Muscle of arm (tissue), 12 donors: ENCODE data around the gene PMAIP1. TPM values are rescaled to one million over a fixed set of nuclear protein-coding genes. Genes with fewer than 3 reads are reported as not detected.
"Not testable (repeated sequence)": the region's sequence is repeated elsewhere in the genome, so short reads cannot be mapped to it uniquely, and the experiment has no call there.

Experiments
- DNase-seq: peaks from one replicate; pipeline ENCODE4 v3.0.0-alpha.2; 2013
- polyA plus RNA-seq, 12 donors: library from polyadenylated mRNA; unstranded; fragments of 120-200 nt; gene quantifications; one replicate each; pipeline ENCODE4 v1.2.1, GENCODE V29; 2013; ENCODE audit not compliant: insufficient read length in 12 of 12

The PMAIP1 gene
- polyA plus RNA-seq, 12 donors, result 16.8 to 91.5 (median 42.7) TPM; not detected in 1

DNA sequence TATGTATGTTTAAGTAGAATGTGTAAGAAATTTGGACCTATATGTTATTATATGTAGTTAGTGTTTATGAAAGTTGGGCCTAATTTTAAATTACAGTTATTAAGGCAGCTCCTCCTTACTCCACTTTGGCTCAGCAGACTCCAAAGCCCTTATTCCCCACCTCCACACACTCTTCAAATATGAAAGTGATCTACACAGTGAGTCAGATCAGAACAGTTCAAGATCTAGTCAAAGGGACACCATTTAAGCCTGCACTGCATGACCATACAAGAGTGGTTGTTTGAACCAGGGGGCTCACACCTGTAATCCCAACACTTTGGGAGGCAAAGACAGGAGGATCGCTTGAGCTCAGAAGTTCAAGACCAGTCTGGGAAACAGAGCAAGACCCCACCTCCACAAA is 21.2 kb upstream of the PMAIP1 start:
- DNase-seq, result no peak

DNA sequence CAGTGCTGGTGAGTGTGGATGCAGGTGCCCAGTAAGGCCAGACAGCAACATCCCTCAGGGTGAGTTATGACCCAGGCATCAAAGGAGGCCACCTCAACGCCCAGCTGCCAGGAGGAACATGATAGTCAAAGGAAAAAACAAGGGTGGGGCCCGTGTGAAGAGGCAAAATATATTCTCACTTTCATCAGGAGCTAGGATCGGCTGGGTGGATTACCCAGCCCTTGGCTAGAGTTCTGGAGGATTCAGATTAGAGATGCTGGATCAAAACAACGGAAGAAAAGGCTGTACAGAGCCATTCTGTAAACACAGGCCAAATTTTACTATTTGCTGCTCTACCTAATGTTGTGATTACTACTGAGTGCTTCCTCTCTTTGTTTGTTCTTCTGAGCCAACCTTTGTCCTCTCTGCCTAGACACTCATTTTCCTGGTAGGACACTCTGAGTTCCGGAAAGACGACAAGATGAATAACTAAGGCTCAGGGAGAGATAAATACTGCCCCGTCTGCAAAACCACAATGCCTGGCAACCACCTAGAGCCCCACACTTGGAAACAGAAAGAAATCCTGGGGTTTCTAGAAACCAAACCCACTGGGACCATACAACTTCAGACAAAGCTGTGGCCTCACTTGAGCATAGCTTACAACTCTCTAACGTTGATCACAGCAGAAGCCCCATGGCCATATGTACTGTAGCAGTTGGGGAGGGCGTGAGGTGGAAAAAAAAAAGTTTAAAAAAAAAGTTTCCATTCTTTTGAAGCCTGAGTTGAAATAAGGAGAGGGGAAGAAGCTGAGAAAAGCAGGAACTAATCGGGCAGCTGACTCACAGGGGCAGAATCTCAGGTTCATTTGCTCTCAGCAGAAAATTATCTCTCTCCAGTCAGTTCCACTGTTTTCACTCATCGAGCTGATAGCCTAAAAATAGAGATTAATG is 17.8 kb upstream of the PMAIP1 start:
- DNase-seq, result no peak

DNA sequence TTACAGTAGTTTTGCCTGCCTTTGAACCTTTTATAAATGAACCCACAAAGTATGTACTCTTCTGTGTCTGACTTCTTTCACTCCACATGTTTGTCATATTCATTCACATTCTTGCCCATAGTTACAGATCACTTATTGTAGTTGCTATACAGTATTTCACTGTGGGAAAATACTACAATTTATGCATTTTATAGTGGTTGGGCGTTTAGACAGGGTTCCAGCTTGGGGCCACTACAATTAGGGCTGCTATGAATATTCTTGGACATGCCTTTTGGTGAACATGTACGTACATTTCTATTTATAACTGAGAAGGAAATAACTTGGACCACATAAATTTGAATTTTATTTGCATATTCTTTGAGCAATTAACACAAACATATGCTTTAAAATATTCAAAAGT is 15.4 kb upstream of the PMAIP1 start:
- no peak for DNase-seq

DNA sequence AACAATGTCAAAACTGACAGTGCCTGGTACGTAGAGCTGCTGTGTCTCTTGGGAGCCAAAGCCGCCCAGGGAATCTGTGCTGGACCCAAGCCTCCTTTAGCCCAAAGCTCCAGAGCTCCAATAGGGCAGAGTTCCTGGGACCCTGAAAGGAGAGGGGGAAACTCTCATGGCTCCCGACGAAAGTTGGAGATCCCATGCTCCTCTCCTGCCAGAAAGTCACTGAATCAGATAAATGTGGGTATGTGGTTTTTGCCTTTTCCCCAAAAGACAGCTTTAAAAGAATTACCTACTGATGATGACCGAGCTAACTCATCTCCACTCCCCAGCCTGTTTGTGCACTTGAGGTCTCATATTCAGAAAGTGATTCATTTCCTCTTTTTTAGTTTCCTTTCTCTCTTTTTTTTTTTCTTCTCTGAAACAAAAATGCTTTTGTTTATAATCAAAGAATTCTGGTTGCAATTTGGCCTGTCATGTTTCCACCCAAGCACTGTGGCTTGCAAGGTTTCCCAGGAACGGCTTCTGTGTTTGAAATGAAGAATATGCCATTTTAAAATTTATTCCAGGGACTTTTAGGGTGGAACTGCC is 14.1 kb upstream of the PMAIP1 start:
- no peak for DNase-seq

DNA sequence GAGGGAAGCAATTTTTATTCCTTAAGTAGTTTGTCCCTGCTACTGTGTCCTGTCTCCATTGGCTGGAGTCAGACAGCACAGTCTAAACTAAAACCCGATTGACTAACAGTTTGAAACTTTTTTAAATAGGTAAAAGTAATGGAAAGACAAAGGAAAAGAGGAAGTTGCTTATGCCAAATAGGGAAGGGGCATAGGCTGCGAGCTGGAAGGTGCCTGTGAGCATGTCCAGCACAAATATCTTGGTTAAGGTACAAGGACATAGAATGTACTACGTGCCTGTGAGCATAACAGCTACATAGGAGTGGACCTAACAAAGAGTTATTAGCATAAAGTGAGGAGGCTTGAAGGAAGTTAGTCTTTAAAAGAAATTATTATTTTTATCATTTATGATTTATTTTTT is 13.4 kb upstream of the PMAIP1 start:
- not testable (repeated sequence) for DNase-seq

DNA sequence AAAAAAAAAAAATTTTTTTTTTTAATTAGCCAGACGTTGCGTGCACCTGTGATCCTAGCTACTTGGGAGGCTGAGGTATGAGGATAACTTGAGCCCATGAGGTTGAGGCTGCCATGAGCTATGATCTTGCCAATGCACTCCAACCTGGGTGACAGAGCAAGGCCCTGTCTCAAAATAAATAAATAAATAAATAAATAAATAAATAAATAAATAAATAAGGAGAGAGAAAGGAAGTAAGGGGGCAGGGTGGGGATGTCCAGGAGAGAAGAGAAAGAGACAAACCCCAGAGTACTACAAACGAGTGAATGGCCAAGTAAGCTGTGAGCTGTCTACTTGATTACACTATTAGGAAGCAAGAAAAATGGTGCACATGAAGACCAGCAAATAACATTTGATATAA is 7.7 kb upstream of the PMAIP1 start:
- no peak for DNase-seq

DNA sequence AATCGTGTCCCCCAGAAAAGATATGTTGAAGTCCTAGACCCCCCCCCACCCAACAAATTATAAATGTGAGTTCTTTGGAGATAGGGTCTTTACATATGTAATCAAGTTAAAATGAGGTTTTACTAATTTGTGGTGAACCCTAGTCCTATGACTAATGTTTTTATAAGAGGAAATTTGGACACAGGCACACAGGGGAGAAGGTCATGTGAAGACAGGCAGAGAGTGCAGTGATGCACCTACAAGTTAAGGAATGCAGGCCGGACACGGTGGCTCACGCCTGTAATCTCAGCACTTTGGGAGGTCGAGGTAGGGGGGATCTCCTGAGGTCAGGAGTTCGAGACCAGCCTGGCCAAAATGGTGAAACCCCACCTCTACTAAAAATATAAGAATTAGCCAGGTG is 5.8 kb upstream of the PMAIP1 start:
- no peak for DNase-seq

DNA sequence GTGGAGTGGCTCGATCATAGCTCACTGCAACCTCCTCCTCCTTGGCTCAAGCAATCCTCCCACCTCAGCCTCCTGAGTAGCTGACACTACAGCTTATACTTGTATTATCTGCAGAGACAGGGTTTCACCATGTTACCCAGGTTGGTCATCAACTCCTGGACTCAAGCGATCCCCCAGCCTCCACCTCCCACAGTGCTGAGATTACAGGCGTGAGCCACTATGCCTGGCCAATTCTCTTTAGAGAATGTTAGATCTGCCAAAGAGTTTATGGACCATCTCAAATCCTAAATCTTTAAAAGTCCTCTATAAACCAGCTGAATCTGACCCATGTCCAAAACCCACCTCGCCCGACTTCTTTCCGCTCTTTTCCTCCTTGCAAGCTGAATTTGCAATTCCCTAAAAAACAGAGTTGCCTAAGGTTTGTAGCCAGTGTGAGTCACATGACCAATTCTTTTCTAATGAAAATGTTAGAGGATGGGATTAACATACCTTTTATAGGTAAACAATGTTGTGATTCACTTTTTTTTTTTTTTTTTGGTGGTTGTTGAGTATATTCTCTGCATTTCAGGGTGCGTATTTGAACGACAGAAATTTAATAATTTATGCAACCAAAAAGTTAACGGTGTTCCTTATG is 2.4 kb upstream of the PMAIP1 start:
- no peak for DNase-seq

DNA sequence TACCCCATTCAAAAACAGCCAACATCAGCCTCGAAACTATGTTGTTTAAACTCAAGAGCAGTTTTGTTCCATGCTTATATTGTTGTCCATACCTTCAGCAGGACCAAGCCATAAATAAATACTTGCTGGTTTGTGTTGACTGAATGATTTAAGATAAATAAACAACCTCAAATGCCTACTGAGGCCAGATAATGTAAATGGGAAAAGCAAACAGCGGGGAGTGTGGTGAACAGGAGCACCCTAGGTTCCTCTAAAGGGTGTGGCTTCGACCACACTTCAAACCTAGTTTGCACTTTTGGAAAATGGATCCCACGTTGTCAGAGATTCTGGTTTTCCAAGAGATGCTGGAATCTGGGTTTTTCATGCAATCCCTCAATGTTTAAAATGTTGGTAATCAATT is 1.7 kb upstream of the PMAIP1 start:
- no peak for DNase-seq

DNA sequence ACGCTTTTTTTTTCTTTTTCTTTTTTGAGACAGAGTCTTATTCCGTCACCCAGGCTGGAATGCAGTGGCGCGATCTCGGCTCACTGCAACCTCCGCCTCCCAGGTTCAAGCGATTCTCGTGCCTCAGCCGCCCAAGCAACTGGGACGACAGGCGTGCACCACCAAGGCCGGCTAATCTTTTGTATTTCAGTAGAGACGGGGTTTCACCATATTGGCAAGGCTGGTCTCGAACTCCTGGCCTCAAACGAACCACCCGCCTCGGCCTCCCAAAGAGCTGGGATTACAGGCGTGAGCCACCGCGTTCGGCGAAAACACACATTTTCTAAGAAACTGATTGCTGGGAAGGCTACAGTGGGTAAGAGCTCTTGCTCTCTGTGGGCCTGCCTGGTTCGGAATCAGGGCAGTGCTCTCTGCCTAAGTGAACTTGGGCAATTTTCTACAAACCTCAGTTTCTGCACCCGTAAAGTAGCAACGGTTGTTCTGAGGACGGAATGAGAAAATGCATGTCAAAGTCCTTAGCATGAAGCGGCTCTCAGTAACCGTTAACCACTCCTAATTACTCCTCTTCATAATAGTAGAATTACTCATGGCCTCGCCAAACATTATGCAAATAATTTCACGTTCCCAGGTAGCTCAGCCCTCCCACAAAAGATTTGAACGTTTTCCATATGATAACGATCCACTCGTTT is 1.0 kb upstream of the PMAIP1 start:
- DNase-seq, result no peak

DNA sequence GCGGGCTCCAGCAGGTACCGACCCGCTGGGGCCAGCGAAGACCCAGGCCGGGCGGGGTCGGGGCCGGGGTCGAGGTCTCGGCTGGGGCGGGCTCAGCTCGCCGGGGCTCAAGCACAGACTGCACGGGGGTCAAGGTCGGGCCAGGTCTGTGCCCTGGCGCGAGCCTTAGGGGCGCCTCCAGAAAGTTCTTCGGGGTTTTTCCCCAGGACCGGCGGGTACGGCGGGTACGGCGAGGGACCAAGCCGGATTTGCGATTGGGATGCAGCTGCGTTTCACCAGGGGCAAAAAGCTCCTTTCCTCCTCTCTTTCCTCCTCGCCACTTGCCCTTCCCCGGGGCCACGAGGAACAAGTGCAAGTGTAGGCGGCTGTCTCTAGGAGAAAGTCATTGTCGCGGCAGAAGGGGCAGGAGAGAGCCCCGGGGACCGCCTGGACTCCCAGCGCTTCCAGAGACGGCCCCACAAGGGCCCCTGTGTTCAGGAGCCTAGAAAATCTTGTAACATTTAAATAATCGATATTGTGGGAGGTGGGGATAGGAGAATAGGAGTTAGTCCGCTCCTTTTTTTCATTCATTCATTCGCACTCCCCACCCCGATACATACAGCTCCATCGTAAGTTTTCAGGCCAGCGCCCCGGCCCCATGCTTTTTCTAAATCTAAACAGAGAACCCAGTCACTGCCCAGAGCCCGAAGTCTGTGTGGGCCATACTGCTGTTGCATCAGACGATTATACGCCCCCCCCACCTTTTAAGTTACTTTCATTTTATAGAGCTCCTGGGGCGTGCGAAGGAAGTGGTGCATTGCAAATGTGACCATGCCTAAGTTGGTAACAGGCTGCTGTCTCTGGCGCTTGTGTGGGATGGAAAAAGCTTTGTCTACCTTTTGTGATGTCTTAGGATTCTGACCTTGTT is 679 bp downstream of the PMAIP1 start:
- DNase-seq, result no peak

DNA sequence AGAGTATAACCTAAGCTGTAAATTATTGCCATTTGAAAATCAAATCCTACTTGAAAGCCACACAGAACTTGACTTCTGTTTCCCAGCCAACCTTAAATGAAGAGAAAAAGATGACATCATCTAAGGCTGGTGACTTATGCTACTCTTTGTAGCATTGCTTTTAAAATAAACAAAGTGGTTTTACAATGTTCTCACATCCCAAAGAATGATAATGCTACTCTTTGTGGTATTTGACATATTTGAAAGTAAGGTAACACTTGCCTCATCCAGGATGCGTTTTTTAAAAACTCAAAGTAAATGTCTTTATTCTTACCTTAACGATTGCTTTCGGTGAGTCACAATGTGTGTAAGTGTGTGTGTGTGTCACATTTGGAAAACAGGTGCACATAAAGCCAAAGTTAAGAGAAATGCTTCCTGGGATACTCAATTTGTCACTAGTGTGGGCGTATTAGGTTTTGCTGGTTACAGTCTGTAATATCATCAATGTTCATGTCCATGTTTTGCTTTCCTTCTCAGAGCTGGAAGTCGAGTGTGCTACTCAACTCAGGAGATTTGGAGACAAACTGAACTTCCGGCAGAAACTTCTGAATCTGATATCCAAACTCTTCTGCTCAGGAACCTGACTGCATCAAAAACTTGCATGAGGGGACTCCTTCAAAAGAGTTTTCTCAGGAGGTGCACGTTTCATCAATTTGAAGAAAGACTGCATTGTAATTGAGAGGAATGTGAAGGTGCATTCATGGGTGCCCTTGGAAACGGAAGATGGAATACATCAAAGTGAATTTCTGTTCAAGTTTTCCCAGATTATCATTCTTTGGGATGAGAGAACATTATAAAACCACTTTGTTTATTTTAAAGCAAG is 2.6 kb downstream of the PMAIP1 start:
- no peak for DNase-seq

DNA sequence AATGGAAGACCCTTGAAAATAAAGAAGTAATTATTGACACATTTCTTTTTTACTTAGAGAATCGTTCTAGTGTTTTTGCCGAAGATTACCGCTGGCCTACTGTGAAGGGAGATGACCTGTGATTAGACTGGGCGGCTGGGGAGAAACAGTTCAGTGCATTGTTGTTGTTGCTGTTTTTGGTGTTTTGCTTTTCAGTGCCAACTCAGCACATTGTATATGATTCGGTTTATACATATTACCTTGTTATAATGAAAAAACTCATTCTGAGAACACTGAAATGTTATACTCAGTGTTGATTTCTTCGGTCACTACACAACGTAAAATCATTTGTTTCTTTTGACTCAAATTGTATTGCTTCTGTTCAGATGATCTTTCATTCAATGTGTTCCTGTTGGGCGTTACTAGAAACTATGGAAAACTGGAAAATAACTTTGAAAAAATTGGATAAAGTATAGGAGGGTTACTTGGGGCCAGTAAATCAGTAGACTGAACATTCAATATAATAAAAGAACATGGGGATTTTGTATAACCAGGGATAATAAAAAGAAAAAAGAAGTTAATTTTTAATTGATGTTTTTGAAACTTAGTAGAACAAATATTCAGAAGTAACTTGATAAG is 3.3 kb downstream of the PMAIP1 start:
- DNase-seq, result no peak

DNA sequence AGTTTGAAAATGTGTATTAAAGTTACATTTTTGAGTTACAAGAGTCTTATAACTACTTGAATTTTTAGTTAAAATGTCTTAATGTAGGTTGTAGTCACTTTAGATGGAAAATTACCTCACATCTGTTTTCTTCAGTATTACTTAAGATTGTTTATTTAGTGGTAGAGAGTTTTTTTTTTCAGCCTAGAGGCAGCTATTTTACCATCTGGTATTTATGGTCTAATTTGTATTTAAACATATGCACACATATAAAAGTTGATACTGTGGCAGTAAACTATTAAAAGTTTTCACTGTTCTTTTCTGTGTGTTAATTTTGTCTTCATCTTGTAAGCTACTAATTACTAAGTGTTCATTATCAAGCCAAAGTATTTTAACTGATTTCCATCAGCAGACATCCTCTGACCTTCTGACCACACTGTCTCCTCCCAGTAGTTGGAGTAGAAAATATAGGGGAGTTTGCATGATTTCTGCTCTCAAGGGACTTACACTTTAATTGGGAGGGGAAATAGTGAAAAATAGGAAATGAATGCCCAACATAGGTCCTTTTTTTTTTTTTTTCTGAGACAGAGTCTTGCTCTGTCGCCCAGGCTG is 4.3 kb downstream of the PMAIP1 start:
- DNase-seq, result no peak

DNA sequence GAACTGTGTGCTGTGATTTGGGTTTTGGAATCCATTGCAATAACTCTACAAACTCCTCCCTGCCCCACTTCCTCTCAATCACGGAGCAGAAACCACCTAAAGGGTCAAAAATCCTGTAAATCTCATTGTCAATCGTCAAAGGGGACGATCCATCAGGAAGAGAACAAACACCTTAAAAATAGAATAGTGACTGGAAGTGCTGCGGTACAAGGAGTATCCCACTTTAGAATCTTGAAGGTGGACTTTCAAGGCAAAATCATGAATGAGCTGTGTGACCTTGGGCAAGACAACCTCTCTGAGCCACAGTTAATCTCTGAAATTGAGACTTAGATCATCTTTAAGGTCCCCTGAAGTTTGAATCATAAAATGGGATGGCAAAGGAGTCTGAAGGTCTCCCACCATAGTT is 5.9 kb downstream of the PMAIP1 start:
- no peak for DNase-seq

DNA sequence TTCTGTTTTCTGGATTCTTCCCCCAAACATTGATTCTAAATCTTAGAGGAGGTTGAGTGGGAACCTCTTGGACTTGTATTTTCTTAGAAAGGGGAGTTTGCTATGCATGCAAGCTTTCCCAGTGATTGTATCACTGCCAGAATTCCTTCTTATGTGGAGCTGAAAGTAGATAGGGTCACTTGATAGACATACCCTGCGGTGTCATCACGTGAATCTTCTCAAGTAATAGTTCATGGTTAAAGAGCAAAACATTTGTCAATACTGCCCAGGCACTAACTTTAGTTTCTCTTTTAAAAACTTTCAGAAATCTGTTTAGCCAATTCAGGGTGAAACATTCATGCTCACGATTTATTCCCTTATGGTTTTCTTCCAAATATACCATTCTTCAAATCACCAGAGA is 6.4 kb downstream of the PMAIP1 start:
- no peak for DNase-seq

DNA sequence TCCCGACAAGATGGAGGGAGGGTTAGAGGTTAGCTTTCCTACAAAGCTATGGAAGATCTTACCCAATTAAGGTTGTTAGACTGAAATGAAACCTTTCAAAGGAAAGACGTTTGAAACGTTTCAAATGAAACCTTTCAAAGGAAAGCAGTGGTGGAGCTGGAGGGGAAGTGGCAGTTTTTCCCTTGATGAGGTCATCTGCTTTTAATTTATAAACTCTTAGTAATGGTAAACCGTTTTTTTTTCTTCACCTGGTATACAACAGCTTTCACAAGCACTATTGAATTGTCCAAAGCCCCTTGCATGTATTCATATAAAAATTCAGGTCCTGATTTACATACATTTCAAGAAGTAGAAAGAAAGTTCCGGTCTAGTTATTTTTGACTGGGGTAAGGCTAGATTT is 7.4 kb downstream of the PMAIP1 start:
- DNase-seq, result no peak

DNA sequence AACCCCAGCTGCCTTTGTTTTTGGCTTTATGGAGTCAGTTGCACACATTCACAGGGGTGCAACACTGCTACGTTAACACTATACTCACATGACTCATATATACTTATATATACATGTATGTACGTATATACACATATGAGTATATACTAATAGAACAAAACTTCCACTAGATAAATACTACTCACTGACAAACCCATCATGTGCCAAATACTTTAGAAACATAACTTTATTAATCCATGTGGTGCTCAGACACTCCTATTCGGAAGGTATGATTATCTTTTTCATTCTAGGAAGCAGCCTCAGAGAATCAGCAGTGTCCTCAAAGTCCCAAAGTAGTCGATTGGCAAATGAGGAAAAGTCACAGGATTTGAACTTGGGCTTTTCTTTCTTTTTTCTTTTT is 7.9 kb downstream of the PMAIP1 start:
- no peak for DNase-seq

DNA sequence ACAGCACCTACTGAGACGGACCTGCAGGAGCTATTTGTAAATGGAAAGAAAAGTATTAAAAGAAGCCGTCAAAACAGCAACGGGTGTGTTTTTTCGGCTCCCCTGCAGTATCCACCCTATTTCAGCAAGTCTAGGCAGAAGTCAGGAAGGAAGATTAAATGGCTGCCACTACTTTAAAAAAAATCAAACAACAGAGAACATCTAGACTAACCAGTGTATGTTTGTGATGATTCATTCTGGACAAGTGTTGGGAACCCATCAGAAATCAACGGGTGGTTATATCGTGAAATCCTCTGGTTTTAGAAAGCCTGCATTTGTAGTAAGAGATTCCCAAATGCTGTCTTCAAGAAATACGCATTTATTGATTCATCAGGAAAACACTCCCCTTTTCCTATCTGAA is 9.0 kb downstream of the PMAIP1 start:
- DNase-seq, result no peak
